WTC11 (cell line): ENCODE measurements around the gene ZC3H12C. TPM values are rescaled to one million over a fixed set of nuclear protein-coding genes. Genes with fewer than 3 reads are reported as not detected.

Experiments used
- ATAC-seq: fragments of 200-7000 bp; cut with Tn5 transposase; 2 replicates; pipeline ENCODE4 v1.10.0; 2021; ENCODE audit warnings: mild to moderate bottlenecking, moderate library complexity
- CTCF ChIA-PET: fragments of 300-600 bp; sonication (Branson Sonifier 250); formaldehyde crosslinking; loops from one replicate; lab custom pipeline; 2021; ENCODE audit warnings: antibody characterized with exemption; lab: Charles Lee
- POLR2A ChIA-PET: fragments of 350-600 bp; sonication (Branson Sonifier 250); formaldehyde crosslinking; loops from one replicate; lab custom pipeline; 2021; ENCODE audit warnings: antibody characterized with exemption; lab: Charles Lee
- DNase-seq: peaks from one replicate; pipeline ENCODE4 v3.0.0; 2021; ENCODE audit warnings: low spot score
- H3K27ac Mint-ChIP-seq: 2 replicates; pipeline ENCODE4 v1.8.0; 2021; ENCODE audit warnings: mixed read lengths
- H3K27me3 Mint-ChIP-seq: 2 replicates; pipeline ENCODE4 v1.8.0; 2021; ENCODE audit warnings: low read depth, mild to moderate bottlenecking, moderate library complexity, mixed read lengths
- H3K36me3 Mint-ChIP-seq: 2 replicates; pipeline ENCODE4 v1.8.0; 2021; ENCODE audit warnings: mixed read lengths
- H3K4me1 Mint-ChIP-seq: 2 replicates; pipeline ENCODE4 v1.8.0; 2022; ENCODE audit warnings: mixed read lengths
- H3K4me3 Mint-ChIP-seq: 2 replicates; pipeline ENCODE4 v1.8.0; 2021; ENCODE audit warnings: mild to moderate bottlenecking, moderate library complexity, mixed read lengths
- H3K9me3 Mint-ChIP-seq: 2 replicates; pipeline ENCODE4 v1.8.0; 2021; ENCODE audit warnings: mixed read lengths
- ARID4B ChIP-seq: sonication (generic); formaldehyde crosslinking; IDR thresholded peaks from 2 replicates; pipeline ENCODE4 v1.8.0; 2023; ENCODE audit warnings: missing genetic modification reagents, mild to moderate bottlenecking, borderline replicate concordance
- ATF1 ChIP-seq: sonication (generic); formaldehyde crosslinking; IDR thresholded peaks from 2 replicates; pipeline ENCODE4 v1.8.1; 2023; ENCODE audit warnings: mild to moderate bottlenecking, moderate library complexity, missing genetic modification reagents
- JAZF1 ChIP-seq: fragments of 250-450 bp; sonication (Bioruptor Pico); IDR thresholded peaks from 2 replicates; pipeline ENCODE4 v1.9.0; 2021; ENCODE audit warnings: moderate library complexity, mild to moderate bottlenecking, inconsistent platforms
- KAT7 ChIP-seq: sonication (generic); formaldehyde crosslinking; IDR thresholded peaks from 2 replicates; pipeline ENCODE4 v1.8.1; 2023; ENCODE audit warnings: missing genetic modification reagents, mild to moderate bottlenecking, borderline replicate concordance
- MXD4 ChIP-seq: fragments of 250-450 bp; sonication (Bioruptor Pico); IDR thresholded peaks from 2 replicates; pipeline ENCODE4 v1.8.0; 2021; ENCODE audit warnings: mild to moderate bottlenecking, moderate library complexity, borderline replicate concordance
- NFYB ChIP-seq: sonication (generic); formaldehyde crosslinking; conservative IDR thresholded peaks from 2 replicates; pipeline ENCODE4 v1.8.0; 2022; ENCODE audit warnings: low read depth, missing genetic modification reagents
- NR2C2 ChIP-seq: sonication (generic); formaldehyde crosslinking; IDR thresholded peaks from 2 replicates; pipeline ENCODE4 v1.8.0; 2022; ENCODE audit warnings: mild to moderate bottlenecking, missing genetic modification reagents
- SOX15 ChIP-seq: fragments of 250-450 bp; sonication (Bioruptor Pico); IDR thresholded peaks from 2 replicates; pipeline ENCODE4 v1.9.0; 2021; ENCODE audit warnings: mild to moderate bottlenecking
- TCF7 ChIP-seq: sonication (generic); formaldehyde crosslinking; IDR thresholded peaks from 2 replicates; pipeline ENCODE4 v1.8.0; 2022; ENCODE audit warnings: mild to moderate bottlenecking, low read depth, missing genetic modification reagents, moderate library complexity
- TEAD4 ChIP-seq: sonication (generic); formaldehyde crosslinking; IDR thresholded peaks from 2 replicates; pipeline ENCODE4 v1.8.0; 2022; ENCODE audit warnings: mild to moderate bottlenecking, missing genetic modification reagents
- ZNF121 ChIP-seq: sonication (generic); formaldehyde crosslinking; IDR thresholded peaks from 2 replicates; pipeline ENCODE4 v1.8.0; 2023; ENCODE audit warnings: missing genetic modification reagents
- ZNF532 ChIP-seq: fragments of 250-450 bp; sonication (Bioruptor Pico); IDR thresholded peaks from 2 replicates; pipeline ENCODE4 v1.9.0; 2021; ENCODE audit warnings: mild to moderate bottlenecking, borderline replicate concordance
- total RNA-seq: library from RNA; stranded (reverse); gene quantifications from 3 replicates; pipeline ENCODE4 v1.2.3, GENCODE V29; 2021
- TF ChIP-seq, protein P1 (sequence below): fragments of 250-450 bp; sonication (Bioruptor Pico); conservative IDR thresholded peaks from 2 replicates; pipeline ENCODE4 v1.9.0; 2021; ENCODE audit warnings: mild to moderate bottlenecking
- TF ChIP-seq, protein P2 (sequence below): sonication (generic); formaldehyde crosslinking; conservative IDR thresholded peaks from 2 replicates; pipeline ENCODE4 v1.8.1; 2023; ENCODE audit warnings: mild to moderate bottlenecking, low read depth, missing genetic modification reagents, moderate library complexity
- TF ChIP-seq, protein P3 (sequence below): sonication (generic); formaldehyde crosslinking; IDR thresholded peaks from 2 replicates; pipeline ENCODE4 v1.8.1; 2022; ENCODE audit warnings: mild to moderate bottlenecking, moderate library complexity, missing genetic modification reagents
- TF ChIP-seq, protein P4 (sequence below): sonication (generic); formaldehyde crosslinking; IDR thresholded peaks from 2 replicates; pipeline ENCODE4 v1.8.0; 2023; ENCODE audit warnings: missing genetic modification reagents

Gene ZC3H12C
- total RNA-seq, 1 experiment from 2014 or later, result 2.4 TPM

- no peaks in the 10 kb centered on the region for H3K36me3 Mint-ChIP-seq
- no peak for TF ChIP-seq NR2C2 (CRISPR knock-in tag)
- no peak for TF ChIP-seq MXD4 (CRISPR knock-in tag)
- TF ChIP-seq, protein P1, sequence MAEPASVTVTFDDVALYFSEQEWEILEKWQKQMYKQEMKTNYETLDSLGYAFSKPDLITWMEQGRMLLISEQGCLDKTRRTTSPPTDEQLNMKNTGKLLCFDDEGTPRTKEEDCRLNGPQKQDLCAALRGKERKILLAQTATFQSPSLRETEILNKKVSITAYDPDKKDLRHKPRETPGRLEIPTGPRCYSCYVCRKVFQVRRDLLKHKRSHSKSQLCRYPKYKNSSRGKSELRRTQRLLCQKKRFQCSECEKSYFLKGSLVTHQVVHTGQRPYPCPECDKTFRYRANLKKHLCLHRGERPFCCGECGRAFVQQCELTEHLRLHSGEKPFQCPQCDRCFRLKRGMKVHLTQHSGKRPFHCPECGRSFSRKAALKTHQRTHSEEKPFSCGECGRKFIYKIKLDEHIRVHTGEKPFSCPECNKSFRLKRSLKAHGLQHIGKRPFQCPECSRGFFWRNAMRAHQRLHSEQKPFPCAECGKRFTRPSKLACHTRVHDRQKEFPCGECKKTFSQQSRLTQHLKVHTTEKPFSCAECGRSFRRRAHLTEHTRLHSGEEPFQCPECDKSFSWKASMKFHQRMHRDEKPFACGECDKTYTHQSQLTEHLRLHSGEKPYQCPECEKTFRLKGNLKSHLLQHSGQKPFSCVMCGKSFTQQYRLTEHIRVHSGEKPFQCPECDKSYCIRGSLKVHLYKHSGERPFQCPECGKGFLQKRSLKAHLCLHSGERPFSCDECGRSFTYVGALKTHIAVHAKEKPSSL (CRISPR knock-in tag), result no peak
- TF ChIP-seq, protein P2, sequence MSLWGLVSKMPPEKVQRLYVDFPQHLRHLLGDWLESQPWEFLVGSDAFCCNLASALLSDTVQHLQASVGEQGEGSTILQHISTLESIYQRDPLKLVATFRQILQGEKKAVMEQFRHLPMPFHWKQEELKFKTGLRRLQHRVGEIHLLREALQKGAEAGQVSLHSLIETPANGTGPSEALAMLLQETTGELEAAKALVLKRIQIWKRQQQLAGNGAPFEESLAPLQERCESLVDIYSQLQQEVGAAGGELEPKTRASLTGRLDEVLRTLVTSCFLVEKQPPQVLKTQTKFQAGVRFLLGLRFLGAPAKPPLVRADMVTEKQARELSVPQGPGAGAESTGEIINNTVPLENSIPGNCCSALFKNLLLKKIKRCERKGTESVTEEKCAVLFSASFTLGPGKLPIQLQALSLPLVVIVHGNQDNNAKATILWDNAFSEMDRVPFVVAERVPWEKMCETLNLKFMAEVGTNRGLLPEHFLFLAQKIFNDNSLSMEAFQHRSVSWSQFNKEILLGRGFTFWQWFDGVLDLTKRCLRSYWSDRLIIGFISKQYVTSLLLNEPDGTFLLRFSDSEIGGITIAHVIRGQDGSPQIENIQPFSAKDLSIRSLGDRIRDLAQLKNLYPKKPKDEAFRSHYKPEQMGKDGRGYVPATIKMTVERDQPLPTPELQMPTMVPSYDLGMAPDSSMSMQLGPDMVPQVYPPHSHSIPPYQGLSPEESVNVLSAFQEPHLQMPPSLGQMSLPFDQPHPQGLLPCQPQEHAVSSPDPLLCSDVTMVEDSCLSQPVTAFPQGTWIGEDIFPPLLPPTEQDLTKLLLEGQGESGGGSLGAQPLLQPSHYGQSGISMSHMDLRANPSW, result no peak
- no peak for TF ChIP-seq TEAD4 (CRISPR knock-in tag)
- TF ChIP-seq, protein P3, sequence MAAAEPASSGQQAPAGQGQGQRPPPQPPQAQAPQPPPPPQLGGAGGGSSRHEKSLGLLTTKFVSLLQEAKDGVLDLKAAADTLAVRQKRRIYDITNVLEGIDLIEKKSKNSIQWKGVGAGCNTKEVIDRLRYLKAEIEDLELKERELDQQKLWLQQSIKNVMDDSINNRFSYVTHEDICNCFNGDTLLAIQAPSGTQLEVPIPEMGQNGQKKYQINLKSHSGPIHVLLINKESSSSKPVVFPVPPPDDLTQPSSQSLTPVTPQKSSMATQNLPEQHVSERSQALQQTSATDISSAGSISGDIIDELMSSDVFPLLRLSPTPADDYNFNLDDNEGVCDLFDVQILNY (CRISPR knock-in tag), result no peak
- no peak for TF ChIP-seq TCF7 (CRISPR knock-in tag)
- no peaks in the 10 kb centered on the region for H3K9me3 Mint-ChIP-seq
- H3K4me3 Mint-ChIP-seq, result no peak overlapping the region
- H3K27me3 Mint-ChIP-seq, result peaks cover 26% of the 10 kb centered on the region
- ChIA-PET CTCF (no interaction called here), POLR2A (no interaction called here)
- peaks cover 14% of the 10 kb centered on the region for H3K4me1 Mint-ChIP-seq
- no peak for ATAC-seq
- no peak for DNase-seq
- no peak overlapping the region for H3K27ac Mint-ChIP-seq
Observed at GRCh38 chr11:110089617-110090282, 3.4 kb upstream of the ZC3H12C start.

DNA sequence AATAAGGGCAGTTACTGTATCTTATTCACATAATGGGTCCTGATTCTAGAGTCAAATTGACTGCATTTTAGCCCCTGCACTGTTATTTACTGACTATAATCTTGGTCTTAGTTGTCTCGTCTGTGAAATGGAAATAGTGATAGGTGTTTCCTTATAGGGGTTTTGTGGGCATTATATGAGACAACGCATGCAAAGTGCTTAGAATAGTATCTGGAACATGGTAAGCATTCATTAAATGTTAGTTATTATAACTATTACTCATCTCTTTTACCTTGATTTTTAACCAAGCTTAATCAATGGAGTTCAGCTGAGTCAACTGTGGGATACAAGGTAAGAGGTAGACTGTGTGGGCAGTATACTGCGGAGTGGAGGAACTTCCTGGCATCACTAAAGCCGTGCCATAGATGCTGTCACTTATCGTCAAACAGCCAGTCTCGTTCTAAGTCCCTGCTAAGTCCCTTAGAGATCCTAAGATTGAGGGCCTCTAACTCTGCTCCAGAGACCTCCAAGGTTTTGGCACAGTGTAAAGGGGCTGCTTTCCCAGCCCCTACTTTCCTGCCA lies 2.6 kb upstream of the ZC3H12C start:
- no peaks in the 10 kb centered on the region for H3K36me3 Mint-ChIP-seq
- peaks cover 16% of the 10 kb centered on the region for H3K4me1 Mint-ChIP-seq
- H3K9me3 Mint-ChIP-seq, result no peaks in the 10 kb centered on the region
- H3K4me3 Mint-ChIP-seq, result no peak overlapping the region
- H3K27ac Mint-ChIP-seq, result no peak overlapping the region
- DNase-seq (no peak), ATAC-seq (no peak)
- ChIA-PET CTCF (no interaction called here), POLR2A (no interaction called here)
- peaks cover 26% of the 10 kb centered on the region for H3K27me3 Mint-ChIP-seq
- TF ChIP-seq ZNF121 (CRISPR knock-in tag) (no peak), NFYB (CRISPR knock-in tag) (no peak), NR2C2 (CRISPR knock-in tag) (no peak), KAT7 (no peak), MXD4 (CRISPR knock-in tag) (no peak), ARID4B (no peak), ATF1 (CRISPR knock-in tag) (no peak), JAZF1 (no peak), SOX15 (CRISPR knock-in tag) (no peak), ZNF532 (CRISPR knock-in tag) (no peak)
- TF ChIP-seq, protein P4, sequence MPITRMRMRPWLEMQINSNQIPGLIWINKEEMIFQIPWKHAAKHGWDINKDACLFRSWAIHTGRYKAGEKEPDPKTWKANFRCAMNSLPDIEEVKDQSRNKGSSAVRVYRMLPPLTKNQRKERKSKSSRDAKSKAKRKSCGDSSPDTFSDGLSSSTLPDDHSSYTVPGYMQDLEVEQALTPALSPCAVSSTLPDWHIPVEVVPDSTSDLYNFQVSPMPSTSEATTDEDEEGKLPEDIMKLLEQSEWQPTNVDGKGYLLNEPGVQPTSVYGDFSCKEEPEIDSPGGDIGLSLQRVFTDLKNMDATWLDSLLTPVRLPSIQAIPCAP (CRISPR knock-in tag), result no peak
- TF ChIP-seq, protein P3 (CRISPR knock-in tag), result no peak
